ENCODE results near the gene TSHZ3. TPM values are rescaled to one million over a fixed set of nuclear protein-coding genes. Genes with fewer than 3 reads are reported as not detected.

TSHZ3 gene
- 0.12 and 0.67 TPM in 2 replicates for total RNA-seq (2011; cell fraction: chromatin; rRNA removed; ENCODE audit: low replicate concordance)
- 0.50 TPM in 1 of 2 replicates, not detected in the other for total RNA-seq (2011; cell fraction: nucleolus; rRNA removed)
- 0.07 and 0.23 TPM in 2 replicates for total RNA-seq (2011; cell fraction: nucleoplasm; rRNA removed)
- total RNA-seq (2014; rRNA removed) (0.04 TPM in 1 of 2 replicates, not detected in the other), total RNA-seq (2014; rRNA removed; fragmentation: Illumina TruSeq; extraction: Trizol) (not detected in 2 replicates), total RNA-seq (2015; rRNA removed; fragmentation: Illumina TruSeq; extraction: Trizol) (not detected in 2 replicates), total RNA-seq (2021) (0.07 and 0.13 TPM in 2 replicates), polyA plus RNA-seq (2011; rRNA removed) (0.03 and 0.05 TPM in 2 replicates), polyA plus RNA-seq (2014; fragmentation: Illumina TruSeq; extraction: Trizol) (0.04 and 0.07 TPM in 2 replicates), polyA plus RNA-seq (2014; fragmentation: Nextera tagmentation; extraction: Ambion mirVana) (under 1 TPM in 1 of 2 experiments, not detected in 1; 0.03 TPM), polyA plus RNA-seq (2014; rRNA removed) (0.03 TPM in 1 of 2 replicates, not detected in the other), polyA minus RNA-seq (2011; rRNA and poly(A)+ RNA removed) (0.12 TPM in 1 of 2 replicates, not detected in the other), Bru-seq, nascent RNA (percentile 23 among the genes with signal in this experiment), BruChase-seq, experiment 1, labeled RNA remaining after a 2-hour chase (percentile 21 among the genes with signal in this experiment), BruChase-seq, experiment 2, labeled RNA remaining after a 6-hour chase (percentile 16 among the genes with signal in this experiment)
- polyA plus RNA-seq (2011; cell fraction: cytosol; rRNA removed) = 0.01 and 0.03 TPM in 2 replicates
- 0.04 and 0.24 TPM in 2 replicates for polyA plus RNA-seq (2011; cell fraction: nucleus; rRNA removed)
- polyA plus RNA-seq (2012) = 0.07 and 0.29 TPM in 2 replicates
- polyA minus RNA-seq (2011; cell fraction: cytosol; rRNA and poly(A)+ RNA removed) = not detected in 2 replicates
- under 0.01 TPM in 2 replicates for polyA minus RNA-seq (2011; cell fraction: nucleus; rRNA and poly(A)+ RNA removed)
- long read RNA-seq, experiment 1 = 0 reads
- long read RNA-seq, experiment 2 = 0 reads
- long read RNA-seq, experiment 3 = 0 reads

- peak; percentile 46 for ATAC-seq
- Histone ChIP-seq H3K27me3 (ENCODE audit: control insufficient read depth in 2 of 2, insufficient read depth in 2 of 2, low read length in 2 of 2) (peaks cover 20 to 51% of the 10 kb centered on the region in 2 experiments; a peak in 4 of 5 replicates), H3K9ac (ENCODE audit: insufficient read depth in 1 of 2, low read depth in 2 of 2, low read length in 2 of 2) (no peak within 1 kb of the TSS; a peak in 1 of 4 replicates), H3K27ac (ENCODE audit: extremely low read depth, low read depth, low read length) (no peak within 1 kb of the TSS), H3K36me3 (ENCODE audit: control insufficient read depth, insufficient read depth, low read length) (no peaks in the 10 kb centered on the region), H3K4me2 (ENCODE audit: insufficient read depth, low read length) (no peak within 1 kb of the TSS; the same call in 1 of the 2 replicates), H3K4me1 (replicated peaks in 1 of 2; ENCODE audit: control insufficient read depth in 2 of 2, insufficient read depth in 2 of 2, low read length in 2 of 2) (peaks cover 0 to 29% of the 10 kb centered on the region in 2 experiments; a peak in 2 of 5 replicates), H3K9me1 (ENCODE audit: control insufficient read depth, insufficient read depth, low read length) (no peaks in the 10 kb centered on the region), H3K9me3 (replicated peaks; ENCODE audit: control insufficient read depth, insufficient read depth, low read depth, low read length) (no peaks in the 10 kb centered on the region), H2AFZ (ENCODE audit: low read depth, low read length) (no peak within 1 kb of the TSS), H3K79me2 (ENCODE audit: control insufficient read depth, insufficient read depth, low read length) (no peaks in the 10 kb centered on the region), H3K4me3 (peak within 1 kb of the TSS; percentile 43), H4K20me1 (replicated peaks; ENCODE audit: control insufficient read depth, insufficient read depth, low read length) (no peaks in the 10 kb centered on the region)
- no peak for FAIRE-seq
- in situ Hi-C loops (cut with MboI) (no loop called here), intact Hi-C loops (cut with micrococcal nuclease) (no loop called here)
- BruUV-seq (replicated peaks) = no TSS peak
- WGBS (ENCODE audit: insufficient coverage, low coverage, missing lambda C conversion rate) = no CpG with 5 or more reads among the region's 86 CpGs
- ChIA-PET CTCF (ENCODE audit: low intra/inter-chr PET ratio) (no interaction called here), POLR2A (no interaction called here)
- peak; percentile 14 to 58 (median 36) for DNase-seq (ENCODE audit: extremely low read depth in 1 of 4, low spot score in 3 of 4)
- no peak for TF ChIP-seq PREB (CRISPR knock-in tag; IDR thresholded peaks at IDR 0.05)
- TF ChIP-seq ZNF263 (CRISPR knock-in tag; IDR thresholded peaks at IDR 0.05; ENCODE audit: borderline replicate concordance) = peak; percentile 96
- no peak for TF ChIP-seq NFIX (CRISPR knock-in tag; IDR thresholded peaks at IDR 0.05; ENCODE audit: low read depth)
- no peak for TF ChIP-seq TEAD1 (CRISPR knock-in tag; IDR thresholded peaks at IDR 0.05)
- TF ChIP-seq VEZF1 (CRISPR knock-in tag; IDR thresholded peaks at IDR 0.05) = peak; percentile 70
- TF ChIP-seq EGR1 (conservative IDR thresholded peaks at IDR 0.05) = 0 out of 2 replicates have a peak, but pooled peaks have one; percentile 13
- TF ChIP-seq PCBP1 (IDR thresholded peaks at IDR 0.05; ENCODE audit: low read depth, low read length, poor library complexity, severe bottlenecking) = peak; percentile 34
These were observed at the start of gene TSHZ3 for GRCh38 chr19:31349160-31349881. Gene TSHZ3, minus strand, starts transcription at chr19:31349436. Its CDS starts 217 bp downstream, at chr19:31349219.

All from K562 (cell line).